Neural cell (in vitro differentiated cells): Measurements from ENCODE around the gene EBF3.

ENCODE experiments used
- EP300 ChIP-seq: fragments of 450-650 bp; conservative IDR thresholded peaks from 2 replicates; pipeline ENCODE4 v1.6.1; 2014; ENCODE audit warnings: antibody characterized with exemption, mild to moderate bottlenecking, moderate library complexity; ENCODE audit not compliant: poor library complexity, severe bottlenecking
- EZH2 ChIP-seq: fragments of 200-600, 300-800 bp; shearing (Covaris generic), sonication (generic); IDR thresholded peaks from 2 replicates; pipeline ENCODE4 v1.6.1; 2014; ENCODE audit warnings: antibody characterized with exemption, low read length, borderline replicate concordance, mild to moderate bottlenecking; ENCODE audit not compliant: insufficient read depth, poor library complexity, severe bottlenecking
- POLR2AphosphoS5 ChIP-seq: IDR thresholded peaks from 2 replicates; pipeline ENCODE4 v1.6.1; 2012
- RAD21 ChIP-seq: fragments of 450-650 bp; conservative IDR thresholded peaks from 2 replicates; pipeline ENCODE4 v1.6.1; 2014; ENCODE audit warnings: antibody characterized with exemption, mild to moderate bottlenecking, moderate library complexity
- SMC3 ChIP-seq: fragments of 450-650 bp; conservative IDR thresholded peaks from 2 replicates; pipeline ENCODE4 v1.6.1; 2014; ENCODE audit warnings: antibody characterized with exemption, mild to moderate bottlenecking, moderate library complexity; ENCODE audit not compliant: poor library complexity
- TAF1 ChIP-seq: IDR thresholded peaks from 2 replicates; pipeline ENCODE4 v1.6.1; 2012; ENCODE audit warnings: low read depth
- TF ChIP-seq, protein P1 (sequence below): fragments of 450-650 bp; IDR thresholded peaks from 2 replicates; pipeline ENCODE4 v1.5.1; 2014; ENCODE audit warnings: antibody characterized with exemption, mild to moderate bottlenecking, moderate library complexity; ENCODE audit not compliant: poor library complexity, severe bottlenecking
- TF ChIP-seq, protein P2 (sequence below): IDR thresholded peaks from 2 replicates; pipeline ENCODE4 v1.6.1; 2012; ENCODE audit warnings: borderline replicate concordance

DNA sequence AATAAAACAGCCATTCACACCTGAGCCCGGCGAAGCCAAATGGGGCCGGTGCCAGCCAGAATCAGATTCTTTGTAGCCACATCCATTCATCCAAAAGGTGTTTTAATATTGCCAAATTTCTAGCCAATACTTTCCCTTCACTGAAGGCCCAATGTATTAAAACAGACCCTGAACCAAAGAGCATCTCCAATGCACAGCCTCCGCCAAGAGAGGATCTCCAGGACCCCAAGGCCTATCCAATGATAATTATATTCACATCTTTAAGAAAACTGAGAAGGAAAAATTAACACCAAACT is 12.2 kb downstream of the EBF3 start:
- TF ChIP-seq, protein P1, sequence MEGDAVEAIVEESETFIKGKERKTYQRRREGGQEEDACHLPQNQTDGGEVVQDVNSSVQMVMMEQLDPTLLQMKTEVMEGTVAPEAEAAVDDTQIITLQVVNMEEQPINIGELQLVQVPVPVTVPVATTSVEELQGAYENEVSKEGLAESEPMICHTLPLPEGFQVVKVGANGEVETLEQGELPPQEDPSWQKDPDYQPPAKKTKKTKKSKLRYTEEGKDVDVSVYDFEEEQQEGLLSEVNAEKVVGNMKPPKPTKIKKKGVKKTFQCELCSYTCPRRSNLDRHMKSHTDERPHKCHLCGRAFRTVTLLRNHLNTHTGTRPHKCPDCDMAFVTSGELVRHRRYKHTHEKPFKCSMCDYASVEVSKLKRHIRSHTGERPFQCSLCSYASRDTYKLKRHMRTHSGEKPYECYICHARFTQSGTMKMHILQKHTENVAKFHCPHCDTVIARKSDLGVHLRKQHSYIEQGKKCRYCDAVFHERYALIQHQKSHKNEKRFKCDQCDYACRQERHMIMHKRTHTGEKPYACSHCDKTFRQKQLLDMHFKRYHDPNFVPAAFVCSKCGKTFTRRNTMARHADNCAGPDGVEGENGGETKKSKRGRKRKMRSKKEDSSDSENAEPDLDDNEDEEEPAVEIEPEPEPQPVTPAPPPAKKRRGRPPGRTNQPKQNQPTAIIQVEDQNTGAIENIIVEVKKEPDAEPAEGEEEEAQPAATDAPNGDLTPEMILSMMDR = no peak
- TF ChIP-seq POLR2AphosphoS5 (no peak), RAD21 (no peak), EZH2 (no peak), TAF1 (no peak), SMC3 (no peak), EP300 (no peak)
- TF ChIP-seq, protein P2, sequence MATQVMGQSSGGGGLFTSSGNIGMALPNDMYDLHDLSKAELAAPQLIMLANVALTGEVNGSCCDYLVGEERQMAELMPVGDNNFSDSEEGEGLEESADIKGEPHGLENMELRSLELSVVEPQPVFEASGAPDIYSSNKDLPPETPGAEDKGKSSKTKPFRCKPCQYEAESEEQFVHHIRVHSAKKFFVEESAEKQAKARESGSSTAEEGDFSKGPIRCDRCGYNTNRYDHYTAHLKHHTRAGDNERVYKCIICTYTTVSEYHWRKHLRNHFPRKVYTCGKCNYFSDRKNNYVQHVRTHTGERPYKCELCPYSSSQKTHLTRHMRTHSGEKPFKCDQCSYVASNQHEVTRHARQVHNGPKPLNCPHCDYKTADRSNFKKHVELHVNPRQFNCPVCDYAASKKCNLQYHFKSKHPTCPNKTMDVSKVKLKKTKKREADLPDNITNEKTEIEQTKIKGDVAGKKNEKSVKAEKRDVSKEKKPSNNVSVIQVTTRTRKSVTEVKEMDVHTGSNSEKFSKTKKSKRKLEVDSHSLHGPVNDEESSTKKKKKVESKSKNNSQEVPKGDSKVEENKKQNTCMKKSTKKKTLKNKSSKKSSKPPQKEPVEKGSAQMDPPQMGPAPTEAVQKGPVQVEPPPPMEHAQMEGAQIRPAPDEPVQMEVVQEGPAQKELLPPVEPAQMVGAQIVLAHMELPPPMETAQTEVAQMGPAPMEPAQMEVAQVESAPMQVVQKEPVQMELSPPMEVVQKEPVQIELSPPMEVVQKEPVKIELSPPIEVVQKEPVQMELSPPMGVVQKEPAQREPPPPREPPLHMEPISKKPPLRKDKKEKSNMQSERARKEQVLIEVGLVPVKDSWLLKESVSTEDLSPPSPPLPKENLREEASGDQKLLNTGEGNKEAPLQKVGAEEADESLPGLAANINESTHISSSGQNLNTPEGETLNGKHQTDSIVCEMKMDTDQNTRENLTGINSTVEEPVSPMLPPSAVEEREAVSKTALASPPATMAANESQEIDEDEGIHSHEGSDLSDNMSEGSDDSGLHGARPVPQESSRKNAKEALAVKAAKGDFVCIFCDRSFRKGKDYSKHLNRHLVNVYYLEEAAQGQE = no peak
